HG02938 (cell line): Measurements from ENCODE around the gene ALOX12.

Experiments used
- ATAC-seq: cut with Tn5 transposase; IDR thresholded peaks from one replicate; pipeline ENCODE4 v1.9.1; 2021; ENCODE audit warnings: mild to moderate bottlenecking, moderate library complexity; ENCODE audit not compliant: unreplicated experiment

Gene ALOX12

GRCh38 chr17:7002288-7003047, 6.6 kb downstream of the ALOX12 start:
- ATAC-seq, result no peak

GRCh38 chr17:7003745-7004144, 7.9 kb downstream of the ALOX12 start:
- ATAC-seq, result no peak

- ATAC-seq, result no peak
These were observed 8.8 kb downstream of the ALOX12 start for GRCh38 chr17:7004398-7005253.

GRCh38 chr17:7005716-7006115, 9.9 kb downstream of the ALOX12 start:
- no peak for ATAC-seq

GRCh38 chr17:7007143-7007542, 11.3 kb downstream of the ALOX12 start:
- ATAC-seq, result no peak

- no peak for ATAC-seq
These were observed 14.7 kb downstream of the ALOX12 start for GRCh38 chr17:7010523-7010922.

GRCh38 chr17:7011415-7011814, 15.6 kb downstream of the ALOX12 start:
- no peak for ATAC-seq

GRCh38 chr17:7011942-7012254, 16.0 kb downstream of the ALOX12 start:
- no peak for ATAC-seq

- ATAC-seq, result peak; percentile 81
These were observed 18.6 kb downstream of the ALOX12 start for GRCh38 chr17:7014261-7014994.

- ATAC-seq, result peak; percentile 25
These were observed 19.4 kb downstream of the ALOX12 start for GRCh38 chr17:7014995-7015958.

- ATAC-seq, result no peak
These were observed 20.6 kb downstream of the ALOX12 start for GRCh38 chr17:7016418-7016817.

GRCh38 chr17:7016886-7017826, 21.3 kb downstream of the ALOX12 start:
- ATAC-seq, result no peak

GRCh38 chr17:7017827-7018200, 22.0 kb downstream of the ALOX12 start:
- ATAC-seq, result no peak

GRCh38 chr17:7018331-7018964, 22.6 kb downstream of the ALOX12 start:
- no peak for ATAC-seq

GRCh38 chr17:7019367-7019766, 23.5 kb downstream of the ALOX12 start:
- no peak for ATAC-seq

- no peak for ATAC-seq
These were observed 24.1 kb downstream of the ALOX12 start for GRCh38 chr17:7019839-7020519.

GRCh38 chr17:7020894-7021664, 25.2 kb downstream of the ALOX12 start:
- ATAC-seq, result no peak
